ENCODE results near the gene TLE4.
"Not testable (repeated sequence)": the region's sequence is repeated elsewhere in the genome, so short reads cannot be mapped to it uniquely, and the experiment has no call there.

The TLE4 gene

GRCh38 chr9:79630521-79631403 is 59.0 kb downstream of the TLE4 start:
- DNase-seq (ENCODE audit: extremely low read depth in 1 of 2, low read depth in 1 of 2): no peak

GRCh38 chr9:79632060-79632459 is 60.3 kb downstream of the TLE4 start:
- DNase-seq (ENCODE audit: extremely low read depth in 1 of 2, low read depth in 1 of 2): no peak

- DNase-seq (ENCODE audit: extremely low read depth in 1 of 2, low read depth in 1 of 2): no peak
These were observed 60.9 kb downstream of the TLE4 start for GRCh38 chr9:79632705-79633104.

- DNase-seq (ENCODE audit: extremely low read depth in 1 of 2, low read depth in 1 of 2): no peak
These were observed 61.8 kb downstream of the TLE4 start for GRCh38 chr9:79633558-79633957.

GRCh38 chr9:79637177-79637925 is 65.6 kb downstream of the TLE4 start:
- no peak for DNase-seq (ENCODE audit: extremely low read depth in 1 of 2, low read depth in 1 of 2)

- no peak for DNase-seq (ENCODE audit: extremely low read depth in 1 of 2, low read depth in 1 of 2)
These were observed 67.0 kb downstream of the TLE4 start for GRCh38 chr9:79638806-79639205.

- no peak for DNase-seq (ENCODE audit: extremely low read depth in 1 of 2, low read depth in 1 of 2)
These were observed 67.6 kb downstream of the TLE4 start for GRCh38 chr9:79639354-79639753.

GRCh38 chr9:79640067-79640466 is 68.3 kb downstream of the TLE4 start:
- DNase-seq (ENCODE audit: extremely low read depth in 1 of 2, low read depth in 1 of 2): not testable (repeated sequence)

- DNase-seq (ENCODE audit: extremely low read depth in 1 of 2, low read depth in 1 of 2): no peak
These were observed 69.3 kb downstream of the TLE4 start for GRCh38 chr9:79641070-79641469.

GRCh38 chr9:79642671-79643070 is 70.9 kb downstream of the TLE4 start:
- no peak for DNase-seq (ENCODE audit: extremely low read depth in 1 of 2, low read depth in 1 of 2)

GRCh38 chr9:79644048-79644447 is 72.3 kb downstream of the TLE4 start:
- no peak for DNase-seq (ENCODE audit: extremely low read depth in 1 of 2, low read depth in 1 of 2)

GRCh38 chr9:79644601-79645000 is 72.8 kb downstream of the TLE4 start:
- no peak for DNase-seq (ENCODE audit: extremely low read depth in 1 of 2, low read depth in 1 of 2)

- DNase-seq (ENCODE audit: extremely low read depth in 1 of 2, low read depth in 1 of 2): no peak
These were observed 73.3 kb downstream of the TLE4 start for GRCh38 chr9:79645110-79645509.

GRCh38 chr9:79646096-79646495 is 74.3 kb downstream of the TLE4 start:
- DNase-seq (ENCODE audit: extremely low read depth in 1 of 2, low read depth in 1 of 2): no peak

- no peak for DNase-seq (ENCODE audit: extremely low read depth in 1 of 2, low read depth in 1 of 2)
These were observed 79.6 kb downstream of the TLE4 start for GRCh38 chr9:79651251-79651795.

GRCh38 chr9:79652598-79652997 is 80.8 kb downstream of the TLE4 start:
- DNase-seq (ENCODE audit: extremely low read depth in 1 of 2, low read depth in 1 of 2): no peak

- not testable (repeated sequence) for DNase-seq (ENCODE audit: extremely low read depth in 1 of 2, low read depth in 1 of 2)
These were observed 83.0 kb downstream of the TLE4 start for GRCh38 chr9:79654591-79655382.

GRCh38 chr9:79655551-79655950 is 83.8 kb downstream of the TLE4 start:
- no peak for DNase-seq (ENCODE audit: extremely low read depth in 1 of 2, low read depth in 1 of 2)

- no peak for DNase-seq (ENCODE audit: extremely low read depth in 1 of 2, low read depth in 1 of 2)
These were observed 84.4 kb downstream of the TLE4 start for GRCh38 chr9:79656169-79656568.

GRCh38 chr9:79657891-79658290 is 86.1 kb downstream of the TLE4 start:
- DNase-seq (ENCODE audit: extremely low read depth in 1 of 2, low read depth in 1 of 2): no peak

- no peak for DNase-seq (ENCODE audit: extremely low read depth in 1 of 2, low read depth in 1 of 2)
These were observed 87.2 kb downstream of the TLE4 start for GRCh38 chr9:79658926-79659325.
